ENCODE measurements around the gene GRIK2. TPM values are rescaled to one million over a fixed set of nuclear protein-coding genes. Genes with fewer than 3 reads are reported as not detected.

The GRIK2 gene
- total RNA-seq, 1 experiment from 2014 or later, result 0.29 TPM

DNA sequence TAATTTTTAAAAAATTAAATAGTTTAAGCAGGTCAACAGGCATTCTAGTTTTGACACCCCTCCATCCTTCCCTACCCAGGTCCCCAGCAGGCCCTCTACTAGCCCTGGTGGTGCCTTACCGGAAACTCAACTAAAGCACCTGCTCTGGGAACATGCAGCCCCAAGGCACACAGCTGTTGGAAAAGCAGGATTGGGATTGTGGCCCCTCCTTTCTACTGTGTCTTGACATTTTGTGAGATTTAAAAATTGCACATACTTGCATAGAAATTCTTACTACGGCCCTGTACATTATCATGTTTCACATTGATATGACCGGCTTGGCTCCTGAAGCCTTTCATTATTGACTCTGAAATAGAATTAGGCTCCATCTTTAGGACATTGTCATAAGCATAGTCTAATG is 423.2 kb downstream of the GRIK2 start:
- Mint-ChIP-seq H3K4me1 (ENCODE audit: low read depth, unreplicated experiment) (no peaks in the 10 kb centered on the region), H3K27me3 (ENCODE audit: insufficient read depth, unreplicated experiment) (no peaks in the 10 kb centered on the region), H3K4me3 (ENCODE audit: unreplicated experiment) (no peak overlapping the region), H3K9me3 (ENCODE audit: unreplicated experiment) (no peaks in the 10 kb centered on the region), H3K36me3 (ENCODE audit: insufficient read depth, unreplicated experiment) (no peaks in the 10 kb centered on the region), H3K27ac (ENCODE audit: unreplicated experiment) (no peak overlapping the region)
- Histone ChIP-seq H3K4me3 (ENCODE audit: low read depth, low read length) (no peak overlapping the region), H3K27me3 (replicated peaks; ENCODE audit: control insufficient read depth, insufficient read depth, low read length) (no peaks in the 10 kb centered on the region), H3K36me3 (ENCODE audit: control insufficient read depth, insufficient read depth, low read length) (no peaks in the 10 kb centered on the region), H3K9me3 (no peaks in the 10 kb centered on the region), H3K4me1 (no peaks in the 10 kb centered on the region)
- no TSS peak for BruUV-seq (replicated peaks)
- intact Hi-C loops (cut with micrococcal nuclease; ENCODE audit: unreplicated experiment), result no loop called here
- ChIA-PET POLR2A (no interaction called here), CTCF (no interaction called here)
- TF ChIP-seq, protein P1, sequence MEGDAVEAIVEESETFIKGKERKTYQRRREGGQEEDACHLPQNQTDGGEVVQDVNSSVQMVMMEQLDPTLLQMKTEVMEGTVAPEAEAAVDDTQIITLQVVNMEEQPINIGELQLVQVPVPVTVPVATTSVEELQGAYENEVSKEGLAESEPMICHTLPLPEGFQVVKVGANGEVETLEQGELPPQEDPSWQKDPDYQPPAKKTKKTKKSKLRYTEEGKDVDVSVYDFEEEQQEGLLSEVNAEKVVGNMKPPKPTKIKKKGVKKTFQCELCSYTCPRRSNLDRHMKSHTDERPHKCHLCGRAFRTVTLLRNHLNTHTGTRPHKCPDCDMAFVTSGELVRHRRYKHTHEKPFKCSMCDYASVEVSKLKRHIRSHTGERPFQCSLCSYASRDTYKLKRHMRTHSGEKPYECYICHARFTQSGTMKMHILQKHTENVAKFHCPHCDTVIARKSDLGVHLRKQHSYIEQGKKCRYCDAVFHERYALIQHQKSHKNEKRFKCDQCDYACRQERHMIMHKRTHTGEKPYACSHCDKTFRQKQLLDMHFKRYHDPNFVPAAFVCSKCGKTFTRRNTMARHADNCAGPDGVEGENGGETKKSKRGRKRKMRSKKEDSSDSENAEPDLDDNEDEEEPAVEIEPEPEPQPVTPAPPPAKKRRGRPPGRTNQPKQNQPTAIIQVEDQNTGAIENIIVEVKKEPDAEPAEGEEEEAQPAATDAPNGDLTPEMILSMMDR (IDR thresholded peaks at IDR 0.05; ENCODE audit: insufficient read depth in 1 of 2, low read depth in 1 of 2, low read length in 1 of 2, severe bottlenecking in 1 of 2, unreplicated experiment in 1 of 2), result no peak
- no peak for DNase-seq

DNA sequence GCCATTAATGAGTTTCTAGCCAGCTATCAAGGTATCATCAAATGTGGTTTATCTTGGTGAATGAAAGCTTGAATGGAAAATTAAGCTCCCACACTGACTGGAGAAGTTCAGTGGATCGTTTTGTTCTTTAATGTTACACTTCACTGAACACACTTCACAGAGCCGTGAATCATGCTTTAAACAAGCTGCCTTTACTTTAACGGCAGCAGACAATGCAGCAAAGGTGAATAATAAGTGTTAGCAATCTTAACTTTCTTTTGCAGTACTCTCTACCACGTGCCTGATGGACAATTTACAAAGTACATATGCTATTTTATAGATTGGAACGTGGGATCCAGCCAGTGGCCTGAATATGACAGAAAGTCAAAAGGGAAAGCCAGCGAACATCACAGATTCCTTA is 424.5 kb downstream of the GRIK2 start:
- CTCF ChIA-PET, result no interaction called here

DNA sequence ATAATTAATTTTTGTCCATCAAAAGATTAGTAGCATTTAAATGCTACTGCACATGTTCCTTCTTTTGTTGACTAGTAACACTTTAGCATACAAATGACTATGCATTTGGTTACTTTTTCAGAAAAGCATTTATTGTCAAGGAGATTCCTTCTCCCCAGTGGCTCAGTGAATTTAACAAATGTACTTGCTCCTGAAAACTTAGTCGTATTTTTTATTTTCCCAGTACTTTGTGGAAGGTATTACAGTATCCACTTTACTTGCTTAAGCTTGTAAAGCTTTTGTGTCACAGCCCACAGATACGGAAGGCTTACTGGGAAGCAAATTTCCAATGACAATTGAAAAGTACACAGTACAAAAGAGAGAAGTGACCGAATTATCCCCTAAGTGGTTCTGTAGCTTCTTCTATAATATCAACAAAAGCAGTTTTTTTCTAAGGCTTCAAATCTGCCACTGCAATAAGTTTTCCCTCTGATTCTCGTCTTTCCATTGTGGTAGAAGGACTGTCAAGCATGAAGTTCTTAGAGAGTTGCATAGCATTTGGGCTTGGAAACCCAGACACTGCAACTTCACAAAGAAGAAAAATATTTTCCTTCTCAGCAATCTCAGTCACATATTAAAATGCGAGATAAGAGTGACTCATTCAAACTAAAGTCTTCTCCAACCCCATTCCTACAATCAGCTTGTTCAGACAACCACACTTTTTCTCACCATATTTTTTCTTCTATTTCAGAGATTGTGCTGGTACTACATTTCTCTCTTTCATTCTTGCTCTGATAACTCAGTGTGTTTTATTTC is 431.2 kb downstream of the GRIK2 start:
- H3K27me3 ChIP-seq (replicated peaks; ENCODE audit: control insufficient read depth, insufficient read depth, low read length), result no peaks in the 10 kb centered on the region
- H3K9me3 ChIP-seq, result 0 out of 2 replicates have a peak, but pooled peaks cover 3% of the 10 kb centered on the region
- H3K27me3 Mint-ChIP-seq (ENCODE audit: insufficient read depth, unreplicated experiment), result no peaks in the 10 kb centered on the region
- intact Hi-C loops (cut with micrococcal nuclease; ENCODE audit: unreplicated experiment), result no loop called here
- H3K4me3 ChIP-seq (ENCODE audit: low read depth, low read length), result no peak overlapping the region
- TF ChIP-seq, protein P1 (IDR thresholded peaks at IDR 0.05; ENCODE audit: insufficient read depth in 1 of 2, low read depth in 1 of 2, low read length in 1 of 2, severe bottlenecking in 1 of 2, unreplicated experiment in 1 of 2), result no peak
- no peaks in the 10 kb centered on the region for H3K4me1 Mint-ChIP-seq (ENCODE audit: low read depth, unreplicated experiment)
- ChIA-PET POLR2A (no interaction called here), CTCF (no interaction called here)
- no peaks in the 10 kb centered on the region for H3K36me3 Mint-ChIP-seq (ENCODE audit: insufficient read depth, unreplicated experiment)
- no peaks in the 10 kb centered on the region for H3K36me3 ChIP-seq (ENCODE audit: control insufficient read depth, insufficient read depth, low read length)
- no peak for DNase-seq
- BruUV-seq (replicated peaks), result no TSS peak
- peaks cover 19% of the 10 kb centered on the region for H3K9me3 Mint-ChIP-seq (ENCODE audit: unreplicated experiment)
- no peak overlapping the region for H3K27ac Mint-ChIP-seq (ENCODE audit: unreplicated experiment)
- H3K4me1 ChIP-seq, result no peaks in the 10 kb centered on the region
- H3K4me3 Mint-ChIP-seq (ENCODE audit: unreplicated experiment), result no peak overlapping the region

More for the DNA sequence above, 424.5 kb downstream of the GRIK2 start:
- H3K36me3 Mint-ChIP-seq (ENCODE audit: insufficient read depth, unreplicated experiment), result no peaks in the 10 kb centered on the region
- H3K4me1 Mint-ChIP-seq (ENCODE audit: low read depth, unreplicated experiment), result no peaks in the 10 kb centered on the region
- no peaks in the 10 kb centered on the region for H3K27me3 ChIP-seq (replicated peaks; ENCODE audit: control insufficient read depth, insufficient read depth, low read length)
- no peaks in the 10 kb centered on the region for H3K9me3 Mint-ChIP-seq (ENCODE audit: unreplicated experiment)
- H3K4me3 Mint-ChIP-seq (ENCODE audit: unreplicated experiment), result no peak overlapping the region
- H3K4me3 ChIP-seq (ENCODE audit: low read depth, low read length), result no peak overlapping the region
- DNase-seq, result no peak
- no peaks in the 10 kb centered on the region for H3K27me3 Mint-ChIP-seq (ENCODE audit: insufficient read depth, unreplicated experiment)
- intact Hi-C loops (cut with micrococcal nuclease; ENCODE audit: unreplicated experiment), result no loop called here
- H3K27ac Mint-ChIP-seq (ENCODE audit: unreplicated experiment), result no peak overlapping the region
- H3K9me3 ChIP-seq, result no peaks in the 10 kb centered on the region
- POLR2A ChIA-PET, result no interaction called here
- no peaks in the 10 kb centered on the region for H3K36me3 ChIP-seq (ENCODE audit: control insufficient read depth, insufficient read depth, low read length)
- no TSS peak for BruUV-seq (replicated peaks)
- no peaks in the 10 kb centered on the region for H3K4me1 ChIP-seq
- TF ChIP-seq, protein P1 (IDR thresholded peaks at IDR 0.05; ENCODE audit: insufficient read depth in 1 of 2, low read depth in 1 of 2, low read length in 1 of 2, severe bottlenecking in 1 of 2, unreplicated experiment in 1 of 2), result no peak
